ENCODE data around the gene MEI1. TPM values are rescaled to one million over a fixed set of nuclear protein-coding genes. Genes with fewer than 3 reads are reported as not detected.

The MEI1 gene
- total RNA-seq, 1 donor from 2014 or later: not detected

GRCh38 chr22:41672780-41673509, 26.4 kb upstream of the MEI1 start:
- DNase-seq (ENCODE audit: extremely low spot score, unreplicated experiment): no peak
- Mint-ChIP-seq H3K4me3 (ENCODE audit: unreplicated experiment) (no peak overlapping the region), H3K27ac (ENCODE audit: unreplicated experiment) (no peak overlapping the region), H3K27me3 (ENCODE audit: unreplicated experiment) (no peaks in the 10 kb centered on the region), H3K36me3 (ENCODE audit: unreplicated experiment) (peaks cover 21% of the 10 kb centered on the region), H3K9me3 (ENCODE audit: unreplicated experiment) (no peaks in the 10 kb centered on the region), H3K4me1 (ENCODE audit: unreplicated experiment) (peaks cover 10% of the 10 kb centered on the region)
- TF ChIP-seq CTCF (IDR thresholded peaks at IDR 0.05): peak; percentile 17

DNA sequence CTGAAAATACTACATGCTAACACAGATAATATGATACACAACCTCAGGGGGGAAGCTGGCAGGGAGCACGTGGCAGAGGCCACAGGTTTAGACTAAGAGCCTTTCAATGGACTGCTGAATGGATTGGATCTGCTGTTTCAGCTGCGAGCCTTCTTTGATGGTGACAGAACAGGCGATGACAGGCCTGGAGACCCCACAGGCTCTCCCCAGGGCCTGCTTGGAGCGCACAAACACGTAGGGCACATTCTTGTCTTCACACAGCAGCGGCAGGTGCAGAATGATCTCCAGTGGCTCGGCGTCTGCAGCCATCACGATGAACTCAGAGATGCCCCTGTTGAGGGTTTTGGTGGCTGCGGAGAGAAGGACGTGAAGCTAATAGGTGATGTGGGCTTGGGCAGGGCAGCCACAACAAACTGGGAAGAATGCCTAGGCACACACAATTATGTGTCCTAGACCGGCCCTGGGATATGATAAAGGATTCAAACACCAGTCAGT, 24.4 kb upstream of the MEI1 start:
- no peaks in the 10 kb centered on the region for H3K27me3 Mint-ChIP-seq (ENCODE audit: unreplicated experiment)
- DNase-seq (ENCODE audit: extremely low spot score, unreplicated experiment): no peak
- peaks cover 3% of the 10 kb centered on the region for H3K4me1 Mint-ChIP-seq (ENCODE audit: unreplicated experiment)
- H3K27ac Mint-ChIP-seq (ENCODE audit: unreplicated experiment): no peak overlapping the region
- no peak for TF ChIP-seq CTCF (IDR thresholded peaks at IDR 0.05)
- no peaks in the 10 kb centered on the region for H3K9me3 Mint-ChIP-seq (ENCODE audit: unreplicated experiment)
- H3K36me3 Mint-ChIP-seq (ENCODE audit: unreplicated experiment): peaks cover 26% of the 10 kb centered on the region
- H3K4me3 Mint-ChIP-seq (ENCODE audit: unreplicated experiment): no peak overlapping the region

DNA sequence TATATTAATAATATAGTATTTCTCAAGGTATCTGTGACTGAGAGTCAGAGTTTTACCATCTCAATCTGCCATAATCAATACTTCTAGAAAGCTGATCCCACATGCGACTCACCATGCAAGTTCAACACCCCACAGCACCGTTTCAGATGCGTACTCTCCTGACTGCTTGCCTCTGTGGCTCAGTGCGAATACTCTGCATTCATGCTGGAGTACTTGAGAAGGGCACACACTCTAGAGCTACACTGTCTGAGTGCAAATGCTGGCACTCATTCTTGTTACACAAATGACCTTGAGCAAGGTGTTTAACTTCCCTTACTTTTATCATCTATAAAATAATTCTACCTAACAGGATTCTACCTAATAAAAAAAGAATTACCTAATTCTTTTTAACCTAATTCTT, 23.2 kb upstream of the MEI1 start:
- DNase-seq (ENCODE audit: extremely low spot score, unreplicated experiment): no peak
- H3K27me3 Mint-ChIP-seq (ENCODE audit: unreplicated experiment): no peaks in the 10 kb centered on the region
- no peak overlapping the region for H3K4me3 Mint-ChIP-seq (ENCODE audit: unreplicated experiment)
- no peaks in the 10 kb centered on the region for H3K4me1 Mint-ChIP-seq (ENCODE audit: unreplicated experiment)
- no peaks in the 10 kb centered on the region for H3K9me3 Mint-ChIP-seq (ENCODE audit: unreplicated experiment)
- no peak for TF ChIP-seq CTCF (IDR thresholded peaks at IDR 0.05)
- H3K36me3 Mint-ChIP-seq (ENCODE audit: unreplicated experiment): peaks cover 28% of the 10 kb centered on the region
- H3K27ac Mint-ChIP-seq (ENCODE audit: unreplicated experiment): no peak overlapping the region

- Mint-ChIP-seq H3K27me3 (ENCODE audit: unreplicated experiment) (no peaks in the 10 kb centered on the region), H3K9me3 (ENCODE audit: unreplicated experiment) (no peaks in the 10 kb centered on the region)
Measured at GRCh38 chr22:41681616-41682015, 17.7 kb upstream of the MEI1 start.

More at GRCh38 chr22:41681616-41682015, 17.7 kb upstream of the MEI1 start:
- no peak for TF ChIP-seq CTCF (IDR thresholded peaks at IDR 0.05)
- no peak for DNase-seq (ENCODE audit: extremely low spot score, unreplicated experiment)
- H3K4me1 Mint-ChIP-seq (ENCODE audit: unreplicated experiment): peaks cover 20% of the 10 kb centered on the region
- H3K27ac Mint-ChIP-seq (ENCODE audit: unreplicated experiment): peak overlapping the region; percentile 96
- peaks cover 12% of the 10 kb centered on the region for H3K36me3 Mint-ChIP-seq (ENCODE audit: unreplicated experiment)
- H3K4me3 Mint-ChIP-seq (ENCODE audit: unreplicated experiment): peak overlapping the region; percentile 95

All from osteocyte (in vitro differentiated cells).